GM19035 (cell line): ENCODE measurements around the gene SERPING1.

Experiments used
- ATAC-seq: cut with Tn5 transposase; IDR thresholded peaks from one replicate; pipeline ENCODE4 v1.9.1; 2021; ENCODE audit not compliant: unreplicated experiment

SERPING1 gene

GRCh38 chr11:57597916-57598830 lies 688 bp downstream of the SERPING1 start:
- ATAC-seq, result no peak

GRCh38 chr11:57598831-57599155 lies 1.3 kb downstream of the SERPING1 start:
- ATAC-seq, result no peak

GRCh38 chr11:57599381-57599780 lies 1.9 kb downstream of the SERPING1 start:
- no peak for ATAC-seq

- no peak for ATAC-seq
These were observed 3.8 kb downstream of the SERPING1 start for GRCh38 chr11:57601297-57601696.

DNA sequence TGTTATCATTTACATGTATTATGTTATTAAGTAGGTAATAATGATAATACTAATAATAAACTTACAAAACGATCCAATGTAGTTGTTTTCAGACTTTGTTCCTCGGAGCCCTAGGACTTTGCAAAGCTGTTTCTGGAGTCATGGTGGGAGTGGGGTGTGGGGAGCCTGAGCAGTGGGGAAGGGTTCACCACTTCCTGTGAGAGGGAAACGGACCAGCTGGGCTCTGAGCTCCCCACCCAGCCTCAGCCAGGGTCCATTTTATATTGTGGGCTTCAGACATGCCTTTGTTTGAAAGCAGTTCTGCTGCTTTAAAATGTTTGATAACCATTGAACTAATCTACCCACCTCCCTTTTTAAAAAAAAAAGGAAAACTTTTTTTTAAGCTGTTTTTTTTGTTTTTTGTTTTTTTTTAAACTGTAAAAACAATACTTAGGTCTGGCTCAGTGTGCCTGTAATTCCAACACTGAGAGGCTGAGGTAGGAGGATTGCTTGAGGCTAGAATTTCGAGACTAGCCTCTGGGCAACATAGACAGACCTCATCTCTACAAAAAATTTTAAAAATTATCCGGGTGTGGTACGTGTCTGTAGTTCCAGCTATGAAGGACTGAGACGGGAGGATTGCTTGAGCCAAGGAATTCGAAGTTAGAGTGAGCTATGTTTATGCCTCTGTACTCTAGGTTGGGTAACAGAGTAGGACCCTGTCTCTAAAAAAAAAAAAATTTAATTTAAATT lies 7.0 kb downstream of the SERPING1 start:
- no peak for ATAC-seq

- no peak for ATAC-seq
These were observed 7.5 kb downstream of the SERPING1 start for GRCh38 chr11:57605028-57605420.

DNA sequence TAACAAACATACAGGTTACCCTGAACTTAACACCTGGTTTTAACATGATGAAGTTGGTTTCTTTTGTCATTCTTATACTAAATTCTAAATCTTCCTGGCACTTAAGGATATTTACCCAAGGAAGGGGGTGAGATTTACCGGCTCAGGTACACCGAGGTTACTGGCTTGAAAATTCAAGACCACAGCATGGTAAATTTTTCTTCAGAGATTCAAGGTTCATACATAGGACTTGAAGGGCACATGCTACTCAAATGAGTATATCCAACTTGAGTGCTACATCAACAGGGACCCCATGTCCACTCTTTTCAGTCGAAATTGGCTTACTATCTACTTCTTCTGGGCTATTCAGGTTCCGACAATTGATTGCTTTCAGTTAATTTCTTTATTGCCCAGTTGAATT lies 12.7 kb downstream of the SERPING1 start:
- ATAC-seq, result no peak

DNA sequence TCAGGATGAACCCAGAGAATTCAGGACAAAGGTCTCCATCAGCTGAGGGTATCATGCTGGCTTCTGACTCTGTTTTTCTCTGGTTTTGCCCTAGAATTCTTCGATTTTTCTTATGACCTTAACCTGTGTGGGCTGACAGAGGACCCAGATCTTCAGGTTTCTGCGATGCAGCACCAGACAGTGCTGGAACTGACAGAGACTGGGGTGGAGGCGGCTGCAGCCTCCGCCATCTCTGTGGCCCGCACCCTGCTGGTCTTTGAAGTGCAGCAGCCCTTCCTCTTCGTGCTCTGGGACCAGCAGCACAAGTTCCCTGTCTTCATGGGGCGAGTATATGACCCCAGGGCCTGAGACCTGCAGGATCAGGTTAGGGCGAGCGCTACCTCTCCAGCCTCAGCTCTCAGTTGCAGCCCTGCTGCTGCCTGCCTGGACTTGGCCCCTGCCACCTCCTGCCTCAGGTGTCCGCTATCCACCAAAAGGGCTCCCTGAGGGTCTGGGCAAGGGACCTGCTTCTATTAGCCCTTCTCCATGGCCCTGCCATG lies 16.8 kb downstream of the SERPING1 start:
- ATAC-seq, result no peak

DNA sequence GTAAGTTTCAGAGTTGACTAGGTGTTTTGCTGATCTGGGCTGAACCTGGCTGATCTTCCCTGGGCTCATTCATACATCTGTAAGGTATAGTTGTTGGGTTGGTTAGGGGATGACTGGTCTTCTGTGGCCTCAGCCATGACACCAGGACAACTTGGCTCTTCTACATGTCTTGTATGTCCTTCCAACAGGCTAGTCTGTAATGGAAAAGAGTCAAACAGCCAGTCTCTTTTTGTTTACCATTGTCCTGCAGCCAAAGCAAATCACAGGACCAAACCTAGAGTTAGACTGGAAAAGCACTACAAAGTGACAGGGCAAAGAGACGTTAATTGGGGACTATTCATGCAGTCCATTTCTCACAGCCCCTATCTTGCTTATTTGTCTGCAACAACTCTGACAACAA lies 17.8 kb downstream of the SERPING1 start:
- no peak for ATAC-seq

GRCh38 chr11:57616595-57616994 lies 19.1 kb downstream of the SERPING1 start:
- ATAC-seq, result no peak

DNA sequence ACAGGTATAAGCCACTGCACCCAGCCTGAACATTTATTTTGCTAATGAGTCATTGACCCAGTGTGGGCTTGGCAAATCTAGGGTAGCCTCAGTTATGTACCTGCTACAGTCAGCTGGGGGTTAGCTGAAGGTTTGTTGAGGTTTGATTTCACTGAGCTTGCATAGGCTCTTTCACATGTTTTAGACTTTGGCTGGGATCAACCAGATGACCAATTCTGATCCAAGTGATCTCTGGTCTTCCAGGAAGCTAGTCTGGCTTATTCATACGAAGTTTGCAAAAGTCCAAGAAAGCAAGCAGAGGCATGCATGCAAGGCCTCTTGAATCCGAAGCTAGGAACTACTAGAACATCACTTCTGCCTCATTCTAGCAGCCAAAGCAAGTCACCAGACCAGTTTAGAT lies 21.0 kb downstream of the SERPING1 start:
- no peak for ATAC-seq

DNA sequence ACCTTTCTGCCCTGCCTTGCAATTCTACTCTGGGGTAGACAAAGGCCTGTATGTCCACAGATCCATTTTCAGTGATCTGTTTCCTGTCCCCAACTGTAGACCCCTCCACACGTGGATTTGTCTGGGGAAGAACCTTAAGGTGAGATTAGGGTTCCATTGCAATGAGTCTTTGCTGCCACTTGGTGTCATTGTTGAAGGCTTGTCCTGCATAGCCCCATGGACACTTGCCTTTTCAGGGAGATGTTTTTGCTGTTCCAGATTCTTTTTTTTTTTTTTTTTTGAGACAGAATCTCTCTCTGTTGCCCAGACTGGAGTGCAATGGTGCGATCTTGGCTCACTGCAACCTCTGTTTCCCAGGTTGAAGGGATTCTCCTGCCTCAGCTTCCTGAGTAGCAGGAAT lies 21.8 kb downstream of the SERPING1 start:
- ATAC-seq, result no peak

GRCh38 chr11:57620467-57620866 lies 23.0 kb downstream of the SERPING1 start:
- no peak for ATAC-seq

- no peak for ATAC-seq
These were observed 24.8 kb downstream of the SERPING1 start for GRCh38 chr11:57622263-57622662.

- ATAC-seq, result no peak
These were observed 27.4 kb downstream of the SERPING1 start for GRCh38 chr11:57624864-57625263.

DNA sequence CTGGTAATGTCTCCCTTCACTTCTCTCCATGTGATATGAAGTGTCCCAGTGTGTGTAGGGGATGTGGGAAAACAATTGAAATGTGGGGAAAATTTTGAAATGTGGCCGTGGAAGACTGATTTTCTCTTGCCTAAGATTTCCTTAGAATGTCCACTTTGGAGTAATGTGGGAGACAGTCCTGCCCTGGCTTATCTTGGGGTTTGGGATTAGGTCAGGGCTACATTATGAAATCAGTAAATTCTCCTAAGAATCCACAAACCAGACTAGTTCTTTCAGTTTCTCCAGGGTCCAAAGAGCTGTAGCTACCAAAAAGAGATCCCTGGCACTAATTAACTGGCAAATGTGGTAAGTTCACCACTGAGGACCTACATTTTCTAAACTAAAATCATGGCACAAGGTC lies 29.4 kb downstream of the SERPING1 start:
- ATAC-seq, result no peak

DNA sequence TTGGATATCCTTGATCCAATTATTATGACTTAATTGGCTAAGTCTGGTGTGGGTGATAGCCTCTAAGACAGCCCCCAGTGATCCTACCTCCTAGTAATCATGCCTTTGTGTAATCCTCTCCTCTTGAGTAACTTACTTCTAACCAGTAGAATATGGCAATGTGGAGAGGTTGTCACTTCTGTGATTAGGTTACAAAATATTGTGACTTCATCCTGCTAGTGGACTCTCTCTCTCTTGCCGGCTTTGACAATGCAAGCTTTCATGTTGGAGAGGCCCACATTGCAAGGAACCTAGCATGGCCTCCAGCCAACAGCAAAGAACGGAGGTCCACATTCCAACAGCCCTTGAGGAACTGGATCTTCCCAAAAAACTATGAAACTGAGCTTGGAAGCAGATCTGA lies 32.7 kb downstream of the SERPING1 start:
- ATAC-seq, result no peak

DNA sequence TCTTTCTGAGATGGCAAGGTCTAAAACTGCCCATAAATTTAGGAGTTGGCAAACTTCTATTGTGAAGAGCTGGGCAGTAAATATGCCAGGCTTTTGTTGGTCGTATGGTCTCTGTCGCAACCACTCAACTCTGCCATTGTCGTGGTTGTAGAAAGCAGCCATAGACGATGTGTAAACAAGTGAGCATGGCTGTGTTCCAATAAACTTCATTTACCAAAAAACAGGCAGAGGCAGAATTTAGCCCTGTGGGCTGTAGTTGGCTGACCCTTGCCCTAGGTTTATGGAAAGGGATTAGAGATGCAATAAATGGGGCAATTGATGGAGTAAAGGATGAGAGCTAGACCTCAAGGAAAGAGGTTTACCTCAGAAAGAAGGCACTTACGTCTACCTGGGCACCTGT lies 34.6 kb downstream of the SERPING1 start:
- no peak for ATAC-seq

DNA sequence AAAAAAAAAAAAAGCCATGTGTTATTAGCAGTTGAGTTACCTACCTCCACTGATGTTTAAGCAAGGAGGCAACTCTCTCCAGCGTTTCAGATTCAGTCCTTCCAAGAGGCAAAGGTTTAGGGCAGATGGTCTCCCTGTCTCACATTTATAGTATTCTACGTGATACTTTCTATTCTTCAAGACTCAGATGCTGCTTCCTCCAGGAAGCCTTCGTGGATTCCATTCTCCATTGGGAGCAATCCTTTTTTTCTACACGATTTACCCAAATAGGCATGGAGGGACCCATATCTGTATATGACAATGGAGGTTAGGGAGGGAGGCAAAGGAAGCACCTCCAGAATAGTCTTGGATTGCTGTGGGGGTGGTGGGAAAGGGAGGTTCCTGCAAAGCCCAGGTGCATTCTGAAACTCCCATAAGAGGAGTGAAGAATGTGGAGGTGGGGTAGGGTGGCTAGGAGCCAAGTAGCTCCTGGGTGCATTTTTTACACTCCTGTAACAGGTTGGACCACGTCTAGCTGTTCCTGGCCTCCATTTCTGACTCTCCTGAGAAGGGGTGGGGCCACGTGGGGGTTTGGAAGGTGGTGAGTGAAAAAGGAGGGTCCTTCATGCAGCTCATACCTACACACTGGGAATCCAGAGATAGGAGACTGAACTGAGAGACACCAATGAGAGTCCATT lies 36.0 kb downstream of the SERPING1 start:
- ATAC-seq, result no peak

- ATAC-seq, result no peak
These were observed 36.8 kb downstream of the SERPING1 start for GRCh38 chr11:57634311-57634710.

DNA sequence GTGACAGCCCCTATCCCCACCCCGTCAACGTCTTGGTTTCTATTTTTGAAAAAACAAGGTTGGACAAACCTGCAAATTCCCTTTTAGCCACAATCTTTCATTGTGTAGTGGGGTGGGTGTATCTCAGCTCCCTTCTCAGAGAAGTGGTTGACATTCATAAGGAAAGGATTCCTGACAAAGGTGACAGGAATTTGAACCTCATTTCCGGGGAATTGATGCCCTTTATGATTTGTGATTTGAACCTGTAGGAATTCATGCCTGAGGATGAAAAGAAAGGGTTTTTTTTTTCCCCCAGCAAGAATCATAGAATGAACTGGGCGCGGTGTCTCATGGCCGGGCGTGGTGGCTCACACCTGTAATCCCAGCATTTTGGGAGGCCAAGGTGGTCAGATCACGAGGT lies 37.8 kb downstream of the SERPING1 start:
- ATAC-seq, result no peak

DNA sequence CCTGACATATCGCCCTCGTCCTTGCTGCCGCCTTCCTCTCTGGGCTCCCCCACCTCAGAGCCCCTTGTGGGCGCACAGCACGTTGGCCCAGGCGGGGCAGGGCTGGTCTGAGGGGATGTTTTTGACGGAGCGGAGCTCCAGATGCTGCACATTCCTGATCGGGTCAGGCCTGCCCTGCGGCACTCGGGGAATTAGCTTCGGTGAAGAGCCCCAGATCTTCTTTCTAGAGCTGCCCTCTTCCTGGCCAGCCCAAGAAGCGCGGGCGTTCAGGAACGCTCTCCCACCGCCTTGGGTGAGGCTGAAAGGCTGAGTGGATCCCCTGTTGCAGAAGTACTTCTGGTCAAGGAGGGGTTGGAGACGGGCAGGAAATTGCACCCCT lies 40.1 kb downstream of the SERPING1 start:
- no peak for ATAC-seq
